ENCODE results near the gene ATP13A1.
"Not testable (repeated sequence)": the region's sequence is repeated elsewhere in the genome, so short reads cannot be mapped to it uniquely, and the experiment has no call there.

GRCh38 chr19:19686119-19686518 lies 22.6 kb upstream of the ATP13A1 start:
- TF ChIP-seq, protein P1, sequence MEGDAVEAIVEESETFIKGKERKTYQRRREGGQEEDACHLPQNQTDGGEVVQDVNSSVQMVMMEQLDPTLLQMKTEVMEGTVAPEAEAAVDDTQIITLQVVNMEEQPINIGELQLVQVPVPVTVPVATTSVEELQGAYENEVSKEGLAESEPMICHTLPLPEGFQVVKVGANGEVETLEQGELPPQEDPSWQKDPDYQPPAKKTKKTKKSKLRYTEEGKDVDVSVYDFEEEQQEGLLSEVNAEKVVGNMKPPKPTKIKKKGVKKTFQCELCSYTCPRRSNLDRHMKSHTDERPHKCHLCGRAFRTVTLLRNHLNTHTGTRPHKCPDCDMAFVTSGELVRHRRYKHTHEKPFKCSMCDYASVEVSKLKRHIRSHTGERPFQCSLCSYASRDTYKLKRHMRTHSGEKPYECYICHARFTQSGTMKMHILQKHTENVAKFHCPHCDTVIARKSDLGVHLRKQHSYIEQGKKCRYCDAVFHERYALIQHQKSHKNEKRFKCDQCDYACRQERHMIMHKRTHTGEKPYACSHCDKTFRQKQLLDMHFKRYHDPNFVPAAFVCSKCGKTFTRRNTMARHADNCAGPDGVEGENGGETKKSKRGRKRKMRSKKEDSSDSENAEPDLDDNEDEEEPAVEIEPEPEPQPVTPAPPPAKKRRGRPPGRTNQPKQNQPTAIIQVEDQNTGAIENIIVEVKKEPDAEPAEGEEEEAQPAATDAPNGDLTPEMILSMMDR (IDR thresholded peaks at IDR 0.05): not testable (repeated sequence)
- not testable (repeated sequence) for TF ChIP-seq POLR2AphosphoS5, POLR2A, EP300 (IDR thresholded peaks at IDR 0.05)
